Esophagus muscularis mucosa (tissue), 4 donors: ENCODE results near the gene PCF11. TPM values are rescaled to one million over a fixed set of nuclear protein-coding genes. Genes with fewer than 3 reads are reported as not detected.

ENCODE experiments used
- DNase-seq: peaks from one replicate; pipeline ENCODE4 v3.0.0-alpha.2; 2017; ENCODE audit errors: extremely low spot score
- H3K27ac ChIP-seq, 4 donors: fragments of 200-600 bp; sonication (generic); replicated peaks in 1 of 4; 1 replicate in 3 of 4; 2 replicates in 1 of 4; pipeline ENCODE4 v1.5.1; 2016 to 2019; ENCODE audit warnings: mild to moderate bottlenecking in 1 of 4
- H3K27me3 ChIP-seq, 4 donors: fragments of 200-600 bp; sonication (generic); one replicate each; pipeline versions ENCODE4 v1.5.1 to v1.6.0; 2016 to 2019
- H3K36me3 ChIP-seq, 4 donors: fragments of 200-600 bp; sonication (generic); one replicate each; pipeline ENCODE4 v1.5.1; 2016 to 2019
- H3K4me1 ChIP-seq, 4 donors: fragments of 200-600 bp; sonication (generic); one replicate each; pipeline ENCODE4 v1.5.1; 2016 to 2019
- H3K4me3 ChIP-seq, 4 donors: fragments of 200-600 bp; sonication (generic); 1 replicate in 2 of 4; 2 replicates in 2 of 4; pipeline ENCODE4 v1.5.1; 2016 to 2019; ENCODE audit warnings: mild to moderate bottlenecking in 4 of 4, moderate library complexity in 1 of 4
- H3K9me3 ChIP-seq, 4 donors: fragments of 200-600 bp; sonication (generic); 1 replicate in 3 of 4; 2 replicates in 1 of 4; pipeline ENCODE4 v1.5.1; 2016 to 2019
- EP300 ChIP-seq: sonication (generic); formaldehyde crosslinking; IDR thresholded peaks from one replicate; pipeline ENCODE4 v1.6.1; 2017; ENCODE audit warnings: antibody characterized with exemption
- POLR2A ChIP-seq: fragments of 450-650 bp; IDR thresholded peaks from one replicate; pipeline ENCODE4 v1.6.1; 2017; ENCODE audit warnings: antibody characterized with exemption, moderate library complexity, mild to moderate bottlenecking, low read depth
- POLR2AphosphoS5 ChIP-seq, 2 donors: sonication (generic); formaldehyde crosslinking; IDR thresholded peaks; one replicate each; pipeline ENCODE4 v1.6.1; 2017; ENCODE audit warnings: antibody characterized with exemption in 2 of 2
- WGBS: methylation state at CpG from one replicate; pipeline ENCODE4 v1.1.5; 2018; 5-methylcytosine and 5-hydroxymethylcytosine counted together
- intact Hi-C: fragments of 100-400 bp; cut with DNase I; formaldehyde crosslinking; loops from one replicate; pipeline ENCODE4 v1.15.1; 2023
- total RNA-seq, 4 donors: library from RNA; depleted of rRNA; stranded (reverse); fragments of >200 nt; gene quantifications; one replicate each; pipeline versions ENCODE4 v1.1.0 to v1.2.1, GENCODE V29; 2016
- TF ChIP-seq, protein P1 (sequence below), 3 experiments: fragments of 200-600 bp in 2 of 3; fragments of 450-650 bp in 1 of 3; sonication (generic) in 2 of 3; IDR thresholded peaks; one replicate each; pipeline ENCODE4 v1.5.1; 2017 to 2019; ENCODE audit warnings: antibody characterized with exemption in 3 of 3, mild to moderate bottlenecking in 2 of 3, moderate library complexity in 1 of 3

PCF11 gene
- total RNA-seq, 4 donors from 2014 or later, result 32.3 to 58.0 (median 41.9) TPM

DNA sequence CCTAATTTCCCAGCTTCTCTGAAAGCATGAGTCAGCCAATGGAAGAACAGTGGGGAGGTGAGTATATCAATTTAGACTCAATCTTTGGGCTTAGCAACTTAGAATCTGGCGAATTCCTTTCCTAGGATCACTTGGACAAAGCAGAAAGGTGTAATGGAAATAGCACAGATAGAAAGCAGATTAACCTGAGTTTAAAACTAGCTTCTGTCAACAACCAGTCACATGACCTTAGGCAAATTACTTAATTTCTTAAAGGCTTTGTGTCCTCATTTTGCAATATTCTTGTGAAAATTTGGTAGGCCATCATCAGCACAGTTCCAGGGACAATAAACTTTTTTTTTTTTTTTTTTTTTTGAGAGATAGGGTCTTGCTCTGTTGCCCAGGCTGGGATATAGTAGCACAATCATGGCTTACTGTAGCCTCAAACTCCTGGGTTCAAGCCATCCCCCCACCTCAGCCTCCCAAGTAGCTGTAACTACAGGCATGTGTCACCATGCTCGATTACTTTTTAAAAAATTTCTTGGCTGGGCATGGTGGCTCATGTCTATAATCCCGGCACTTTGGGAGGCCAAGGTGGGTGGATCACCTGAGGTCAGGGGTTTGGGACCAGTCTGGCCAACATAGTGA lies 40.8 kb upstream of the PCF11 start:
- Histone ChIP-seq H3K9me3 (no peaks in the 10 kb centered on the region), H3K36me3 (no peaks in the 10 kb centered on the region), H3K4me3 (no peak overlapping the region), H3K27me3 (no peaks in the 10 kb centered on the region), H3K27ac (no peak overlapping the region), H3K4me1 (peaks cover 0 to 22% (median 12%) of the 10 kb centered on the region in 4 donors)
- TF ChIP-seq POLR2AphosphoS5 (IDR thresholded peaks at IDR 0.05) (no peak), EP300 (no peak), POLR2A (no peak)
- TF ChIP-seq, protein P1, sequence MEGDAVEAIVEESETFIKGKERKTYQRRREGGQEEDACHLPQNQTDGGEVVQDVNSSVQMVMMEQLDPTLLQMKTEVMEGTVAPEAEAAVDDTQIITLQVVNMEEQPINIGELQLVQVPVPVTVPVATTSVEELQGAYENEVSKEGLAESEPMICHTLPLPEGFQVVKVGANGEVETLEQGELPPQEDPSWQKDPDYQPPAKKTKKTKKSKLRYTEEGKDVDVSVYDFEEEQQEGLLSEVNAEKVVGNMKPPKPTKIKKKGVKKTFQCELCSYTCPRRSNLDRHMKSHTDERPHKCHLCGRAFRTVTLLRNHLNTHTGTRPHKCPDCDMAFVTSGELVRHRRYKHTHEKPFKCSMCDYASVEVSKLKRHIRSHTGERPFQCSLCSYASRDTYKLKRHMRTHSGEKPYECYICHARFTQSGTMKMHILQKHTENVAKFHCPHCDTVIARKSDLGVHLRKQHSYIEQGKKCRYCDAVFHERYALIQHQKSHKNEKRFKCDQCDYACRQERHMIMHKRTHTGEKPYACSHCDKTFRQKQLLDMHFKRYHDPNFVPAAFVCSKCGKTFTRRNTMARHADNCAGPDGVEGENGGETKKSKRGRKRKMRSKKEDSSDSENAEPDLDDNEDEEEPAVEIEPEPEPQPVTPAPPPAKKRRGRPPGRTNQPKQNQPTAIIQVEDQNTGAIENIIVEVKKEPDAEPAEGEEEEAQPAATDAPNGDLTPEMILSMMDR (IDR thresholded peaks at IDR 0.05), result no peak
- WGBS, result 95% methylated on average over 3 of the region's 3 CpGs
- intact Hi-C loops, result no loop called here
- no peak for DNase-seq

DNA sequence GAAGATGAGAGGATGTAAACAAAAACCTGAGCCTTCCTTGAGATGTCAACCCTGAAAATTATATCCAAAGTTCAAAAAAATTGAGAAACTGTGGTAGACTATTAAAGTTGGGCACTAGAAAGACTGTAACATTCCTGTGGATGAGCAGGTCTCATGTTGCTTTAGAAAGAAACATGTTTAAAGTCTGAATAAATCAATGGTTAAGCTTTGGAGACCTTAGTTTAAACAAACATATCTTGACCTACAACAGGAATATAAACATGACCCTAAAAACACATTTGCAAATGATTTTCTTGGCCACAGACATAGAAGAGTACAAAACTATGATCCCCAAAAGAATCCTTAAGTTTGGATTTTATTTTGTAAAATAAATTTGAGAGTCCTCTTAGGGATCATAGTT lies 38.1 kb upstream of the PCF11 start:
- Histone ChIP-seq H3K36me3 (no peaks in the 10 kb centered on the region), H3K27me3 (no peaks in the 10 kb centered on the region), H3K4me1 (peaks cover 0 to 22% (median 12%) of the 10 kb centered on the region in 4 donors), H3K9me3 (no peaks in the 10 kb centered on the region), H3K4me3 (no peak overlapping the region), H3K27ac (no peak overlapping the region)
- DNase-seq, result no peak
- TF ChIP-seq POLR2A (no peak), POLR2AphosphoS5 (IDR thresholded peaks at IDR 0.05) (no peak), EP300 (no peak)
- TF ChIP-seq, protein P1 (IDR thresholded peaks at IDR 0.05), result no peak
- intact Hi-C loops, result no loop called here

- TF ChIP-seq, protein P1 (IDR thresholded peaks at IDR 0.05), result no peak
- TF ChIP-seq EP300 (no peak), POLR2A (no peak), POLR2AphosphoS5 (IDR thresholded peaks at IDR 0.05) (no peak)
- H3K9me3 ChIP-seq, result no peaks in the 10 kb centered on the region
- peaks cover 0 to 22% (median 12%) of the 10 kb centered on the region in 4 donors for H3K4me1 ChIP-seq
- H3K36me3 ChIP-seq, result no peaks in the 10 kb centered on the region
- WGBS, result 80% methylated on average over 3 of the region's 3 CpGs
- H3K27me3 ChIP-seq, result no peaks in the 10 kb centered on the region
- intact Hi-C loops, result no loop called here
- DNase-seq, result no peak
- H3K4me3 ChIP-seq, result no peak overlapping the region
- H3K27ac ChIP-seq, result no peak overlapping the region
Measured at GRCh38 chr11:83119216-83119615, 37.7 kb upstream of the PCF11 start.

GRCh38 chr11:83120327-83120726 lies 36.6 kb upstream of the PCF11 start:
- Histone ChIP-seq H3K4me3 (no peak overlapping the region), H3K4me1 (peaks cover 0 to 16% (median 10%) of the 10 kb centered on the region in 4 donors), H3K27ac (no peak overlapping the region), H3K27me3 (no peaks in the 10 kb centered on the region), H3K36me3 (no peaks in the 10 kb centered on the region), H3K9me3 (no peaks in the 10 kb centered on the region)
- no peak for DNase-seq
- TF ChIP-seq, protein P1 (IDR thresholded peaks at IDR 0.05), result no peak
- TF ChIP-seq EP300 (no peak), POLR2AphosphoS5 (IDR thresholded peaks at IDR 0.05) (no peak), POLR2A (no peak)
- intact Hi-C loops, result no loop called here

DNA sequence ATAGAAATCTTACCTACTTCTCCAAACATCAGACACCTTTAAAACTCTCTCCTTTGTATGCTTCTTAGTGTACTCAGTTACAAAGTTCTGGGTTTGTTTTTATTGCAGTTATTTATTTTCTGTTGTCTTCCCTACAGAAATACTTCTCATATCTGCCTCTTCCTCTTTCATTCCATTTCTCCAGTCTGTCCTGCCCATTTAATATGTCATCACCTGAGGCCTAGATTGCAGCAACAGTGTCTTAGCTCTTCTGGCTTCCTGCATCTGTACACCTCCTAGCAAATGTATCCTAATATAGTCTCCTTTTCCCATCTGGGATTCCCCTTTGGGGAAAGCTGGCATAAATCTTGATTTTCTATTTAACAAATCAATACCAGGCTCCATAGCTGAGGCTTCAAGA lies 34.9 kb upstream of the PCF11 start:
- no peaks in the 10 kb centered on the region for H3K36me3 ChIP-seq
- H3K27me3 ChIP-seq, result no peaks in the 10 kb centered on the region
- H3K9me3 ChIP-seq, result no peaks in the 10 kb centered on the region
- intact Hi-C loops, result no loop called here
- TF ChIP-seq, protein P1 (IDR thresholded peaks at IDR 0.05), result no peak
- peaks cover 0 to 8% (median 0%) of the 10 kb centered on the region in 4 donors for H3K4me1 ChIP-seq
- no peak for DNase-seq
- H3K27ac ChIP-seq, result no peak overlapping the region
- no peak overlapping the region for H3K4me3 ChIP-seq
